ENCODE data around the gene TMEM175. TPM values are rescaled to one million over a fixed set of nuclear protein-coding genes. Genes with fewer than 3 reads are reported as not detected.

The TMEM175 gene
- total and polyA plus RNA-seq, 9 of the 15 experiments (the other 6 are each of a cell fraction or from before 2014, with no cell fraction given) = 0.13 to 30.9 (median 9.4) TPM

- no peak for TF ChIP-seq CREBBP (IDR thresholded peaks at IDR 0.05; ENCODE audit: low read depth, low read length)
- no peak for TF ChIP-seq ZNF212 (CRISPR knock-in tag; IDR thresholded peaks at IDR 0.05)
- TF ChIP-seq ZNF551 (CRISPR knock-in tag; IDR thresholded peaks at IDR 0.05) = no peak
- no peak for TF ChIP-seq SOX6 (IDR thresholded peaks at IDR 0.05)
- TF ChIP-seq CCAR2 (IDR thresholded peaks at IDR 0.05; ENCODE audit: low read depth, low read length) = no peak
- TF ChIP-seq SRF (CRISPR knock-in tag; IDR thresholded peaks at IDR 0.05) = no peak
- TF ChIP-seq TCF7 (IDR thresholded peaks at IDR 0.05; ENCODE audit: borderline replicate concordance) = no peak
- TF ChIP-seq LCOR (CRISPR knock-in tag; IDR thresholded peaks at IDR 0.05) = no peak
- TF ChIP-seq GATA2 (CRISPR knock-in tag; IDR thresholded peaks at IDR 0.05) = no peak
- TF ChIP-seq ATF7 (IDR thresholded peaks at IDR 0.05) = no peak
- TF ChIP-seq ZNF586 (CRISPR knock-in tag; conservative IDR thresholded peaks at IDR 0.05) = no peak
- TF ChIP-seq CREB3L1 (IDR thresholded peaks at IDR 0.05; ENCODE audit: borderline replicate concordance, low read depth) = no peak
- no peak for TF ChIP-seq MED1 (CRISPR knock-in tag; IDR thresholded peaks at IDR 0.05; ENCODE audit: borderline replicate concordance)
- TF ChIP-seq TFE3 (CRISPR knock-in tag; IDR thresholded peaks at IDR 0.05) = no peak
- TF ChIP-seq CEBPZ (IDR thresholded peaks at IDR 0.05; ENCODE audit: borderline replicate concordance, low read depth, low read length) = no peak
- no peak for TF ChIP-seq HDAC1 (IDR thresholded peaks at IDR 0.05)
- no peak for TF ChIP-seq BCLAF1 (IDR thresholded peaks at IDR 0.05; ENCODE audit: borderline replicate concordance in 1 of 2, control insufficient read depth in 1 of 2, low read depth in 2 of 2, low read length in 1 of 2)
- no peak for TF ChIP-seq MCM3 (IDR thresholded peaks at IDR 0.05)
Measured at GRCh38 chr4:993111-994029, 61.1 kb downstream of the TMEM175 start, which contains the start of gene SLC26A1 (continued).

All from K562 (cell line).